LNCAP (cell line): Measurements from ENCODE around the gene TMEM163.

ENCODE experiments used
- CTCF ChIP-seq: fragments of 450-650 bp; IDR thresholded peaks from 2 replicates; pipeline ENCODE4 v1.5.1; 2017; ENCODE audit warnings: mild to moderate bottlenecking

Gene TMEM163

GRCh38 chr2:134703426-134703825 is 15.4 kb downstream of the TMEM163 start:
- TF ChIP-seq CTCF = no peak

GRCh38 chr2:134700730-134701129 is 18.1 kb downstream of the TMEM163 start:
- no peak for TF ChIP-seq CTCF

GRCh38 chr2:134694411-134694810 is 24.4 kb downstream of the TMEM163 start:
- TF ChIP-seq CTCF = no peak

GRCh38 chr2:134693359-134694330 is 25.2 kb downstream of the TMEM163 start:
- TF ChIP-seq CTCF = no peak

- TF ChIP-seq CTCF = no peak
These were observed 26.3 kb downstream of the TMEM163 start for GRCh38 chr2:134692499-134692898.

GRCh38 chr2:134690629-134691215 is 28.1 kb downstream of the TMEM163 start:
- TF ChIP-seq CTCF = no peak

- no peak for TF ChIP-seq CTCF
These were observed 29.5 kb downstream of the TMEM163 start for GRCh38 chr2:134689315-134689714.
